DMS53 (cell line): ENCODE results near the gene MYBPHL.
"Not testable (repeated sequence)": the region's sequence is repeated elsewhere in the genome, so short reads cannot be mapped to it uniquely, and the experiment has no call there.

Source experiments
- DNase-seq: peaks from one replicate; lab custom pipeline; 2025; lab: John Stamatoyannopoulos, UW

Gene MYBPHL

DNA sequence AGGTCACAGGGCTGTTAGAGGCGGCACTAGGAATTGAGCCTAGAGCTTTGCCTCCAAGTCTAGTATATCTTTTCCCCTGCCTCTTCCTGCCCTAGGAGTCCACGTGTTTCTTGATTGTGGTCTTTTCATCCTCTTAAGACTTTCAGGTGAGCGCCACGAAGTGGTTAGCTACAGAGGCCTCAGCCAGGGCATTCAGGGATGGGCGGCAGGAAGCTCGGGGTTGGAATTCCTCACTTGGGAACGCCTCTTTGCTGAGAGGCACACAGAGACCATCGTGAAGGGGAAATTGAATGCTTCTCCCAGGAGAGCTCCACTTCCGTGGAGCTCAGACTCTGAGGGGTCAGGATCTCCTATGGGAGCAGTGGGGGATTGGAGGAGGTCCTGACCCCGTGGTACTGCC, 820 bp downstream of the MYBPHL start:
- DNase-seq = not testable (repeated sequence)

DNA sequence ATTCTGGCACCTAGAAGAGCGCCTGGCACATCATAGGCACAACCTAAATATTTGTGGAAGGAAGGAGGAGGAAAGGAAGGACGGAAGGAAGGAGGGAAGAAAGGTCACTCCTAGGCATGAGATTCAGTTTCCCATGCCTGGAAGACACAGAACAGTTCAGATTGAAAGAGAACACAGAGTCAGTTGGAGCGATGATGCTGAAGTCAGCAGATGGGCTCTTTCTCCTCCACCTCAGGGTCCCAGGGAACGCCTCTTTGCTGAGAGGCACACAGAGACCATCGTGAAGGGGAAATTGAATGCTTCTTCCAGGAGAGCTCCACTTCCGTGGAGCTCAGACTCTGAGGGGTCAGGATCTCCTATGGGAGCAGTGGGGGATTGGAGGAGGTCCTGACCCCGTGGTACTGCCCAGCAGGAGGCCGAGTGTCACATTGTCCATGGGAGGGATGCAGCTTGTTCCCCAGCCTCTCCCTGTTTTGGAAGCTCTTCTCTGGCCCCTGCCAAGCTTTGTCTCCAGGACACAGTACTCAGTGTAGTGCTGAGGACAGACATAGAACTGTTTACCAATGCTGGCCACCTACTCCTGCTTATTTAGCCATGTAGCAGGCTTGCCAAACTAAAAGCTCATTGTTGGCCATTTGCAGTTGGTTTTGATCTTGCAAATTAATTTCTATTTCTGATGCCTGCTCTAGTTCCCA, 2.4 kb downstream of the MYBPHL start:
- no peak for DNase-seq

DNA sequence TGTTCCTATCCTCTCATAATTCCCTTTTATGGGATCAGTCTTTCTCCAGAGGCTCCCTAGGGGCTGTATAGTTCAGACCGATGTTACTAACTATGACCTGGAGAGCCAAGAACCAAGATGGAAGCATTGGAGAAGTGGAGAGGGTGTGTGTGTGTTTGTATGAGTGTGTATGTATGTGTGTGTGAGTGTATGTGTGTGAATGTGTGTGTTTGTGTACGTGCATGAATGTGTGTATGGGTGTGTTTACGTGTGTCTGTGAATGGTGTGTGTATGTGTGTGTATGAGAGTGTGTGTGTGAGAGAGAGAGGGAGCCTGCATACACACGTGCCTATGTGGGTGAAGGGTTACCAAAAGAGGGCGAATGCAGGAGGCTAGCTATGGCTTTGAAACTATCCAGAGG, 4.9 kb downstream of the MYBPHL start:
- no peak for DNase-seq

DNA sequence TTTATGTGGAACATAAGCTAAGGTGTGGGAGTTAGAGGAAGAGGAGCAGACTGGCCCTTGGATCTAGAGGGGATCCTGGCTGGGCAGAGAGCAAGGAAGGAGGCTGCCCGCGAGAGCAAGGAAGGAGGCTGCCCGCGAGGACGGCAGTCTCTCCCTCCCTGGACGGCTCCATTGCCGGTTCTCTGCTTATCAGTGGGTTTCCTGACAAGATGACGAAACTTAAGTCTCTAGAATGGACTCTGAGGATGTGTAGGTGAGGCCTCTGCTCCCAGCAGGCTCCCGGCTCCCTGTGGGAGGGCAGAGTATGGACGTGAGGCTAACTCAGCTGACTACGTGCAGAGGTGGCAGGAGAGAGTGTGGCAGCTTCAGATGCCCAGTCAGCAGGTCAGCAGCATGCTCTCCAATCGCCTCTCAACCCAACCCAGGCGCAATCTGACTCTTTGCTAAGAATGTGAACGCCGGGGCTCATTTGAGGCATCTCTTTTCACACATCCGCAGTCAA, 6.1 kb downstream of the MYBPHL start:
- no peak for DNase-seq

DNA sequence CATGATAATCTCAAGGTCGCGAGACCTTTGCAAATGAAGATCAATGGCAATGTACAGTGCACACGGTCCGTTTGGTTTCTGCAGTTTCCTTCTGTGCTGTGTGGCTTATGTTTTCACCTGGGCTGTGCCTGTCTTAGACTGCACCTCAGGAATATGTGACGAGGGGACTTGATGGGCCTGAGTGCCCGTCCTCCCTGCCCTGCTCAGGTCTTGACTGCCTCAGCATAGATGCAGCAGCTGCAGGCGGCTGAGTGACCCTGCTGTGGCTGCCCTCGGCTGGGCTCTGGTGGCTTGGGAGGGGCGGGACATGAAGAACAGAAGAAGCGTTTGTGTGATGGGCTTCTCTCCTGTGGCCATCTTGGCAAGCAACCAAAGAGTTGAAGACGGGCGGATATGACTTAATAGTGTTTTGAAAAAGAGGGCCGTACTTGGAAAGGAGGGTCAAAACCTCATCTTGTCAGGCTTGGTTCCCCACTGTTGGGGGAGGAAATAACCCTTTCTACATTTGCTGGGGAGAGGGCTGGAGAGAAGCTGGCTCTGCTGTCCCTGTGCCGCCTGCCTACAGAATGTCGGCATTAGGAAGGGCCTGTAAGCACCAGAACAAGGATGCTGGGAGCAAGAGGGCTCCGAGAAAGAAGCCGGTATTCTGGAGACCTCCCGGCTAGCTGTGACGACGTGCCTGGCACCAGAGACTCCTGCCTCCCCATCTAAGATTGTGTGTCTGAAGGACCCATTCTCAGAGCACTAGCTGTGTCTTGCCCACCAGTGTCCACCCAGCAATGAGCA, 7.1 kb downstream of the MYBPHL start:
- DNase-seq = no peak

DNA sequence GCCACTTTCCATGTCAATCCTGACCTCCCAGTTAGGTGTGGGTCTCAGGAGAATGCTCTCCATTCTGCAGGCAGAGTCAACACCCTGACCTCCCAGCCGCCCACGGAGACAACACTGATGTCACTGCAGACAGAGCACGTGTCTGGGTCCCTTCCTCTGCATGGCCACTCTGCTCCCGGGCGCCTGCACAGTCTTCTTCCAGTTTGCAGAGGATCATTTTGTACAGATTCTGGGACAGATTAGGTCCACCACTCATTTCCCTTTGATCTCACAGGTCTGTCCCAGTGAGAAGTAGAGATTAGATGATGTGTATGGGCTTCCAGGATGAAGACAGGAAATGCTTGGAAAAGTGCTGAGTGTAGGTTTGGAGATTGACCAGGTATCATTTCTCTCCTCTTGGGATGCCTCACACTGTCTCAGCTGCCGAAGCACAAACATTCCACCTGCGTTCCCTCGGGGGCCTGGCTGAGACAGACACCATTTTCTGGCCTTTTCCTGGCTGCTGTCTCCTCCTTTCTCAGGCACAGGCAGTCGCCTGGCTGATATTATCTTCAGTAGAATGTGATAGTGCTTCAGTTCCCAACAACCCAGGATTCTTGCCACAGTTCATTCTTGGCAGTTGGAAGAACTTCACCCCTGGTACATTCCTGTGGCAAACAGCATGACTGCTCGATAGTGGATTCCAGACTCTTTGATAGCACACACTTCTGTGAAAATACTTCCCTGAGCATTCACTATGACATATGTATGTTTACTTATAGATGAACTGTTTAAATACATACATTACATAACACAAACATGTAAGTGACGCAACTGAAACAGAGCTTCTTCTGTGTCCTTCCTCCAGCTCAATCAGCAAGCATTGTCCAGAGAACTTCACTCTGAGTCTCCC, 7.9 kb downstream of the MYBPHL start:
- DNase-seq = peak; percentile 65

DNA sequence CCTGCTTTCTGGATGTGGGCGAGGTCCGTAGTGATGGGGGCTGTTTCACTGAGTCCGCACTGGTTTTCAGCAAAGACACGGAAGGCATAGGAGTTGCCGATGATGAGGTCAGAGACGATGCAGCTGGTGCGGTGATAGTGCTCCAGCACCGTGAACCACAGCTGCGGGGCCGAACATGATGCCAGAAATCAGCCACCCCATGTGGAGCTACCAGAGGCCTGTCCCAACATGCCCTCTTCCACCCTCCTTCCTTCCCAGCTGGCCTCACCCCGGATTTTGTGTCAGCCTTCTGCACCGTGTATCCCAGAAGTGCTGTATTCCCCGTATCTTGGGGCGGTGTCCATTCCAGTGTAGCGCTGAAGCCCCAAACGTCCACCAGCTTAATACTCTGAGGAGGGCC, 10.0 kb downstream of the MYBPHL start:
- no peak for DNase-seq

DNA sequence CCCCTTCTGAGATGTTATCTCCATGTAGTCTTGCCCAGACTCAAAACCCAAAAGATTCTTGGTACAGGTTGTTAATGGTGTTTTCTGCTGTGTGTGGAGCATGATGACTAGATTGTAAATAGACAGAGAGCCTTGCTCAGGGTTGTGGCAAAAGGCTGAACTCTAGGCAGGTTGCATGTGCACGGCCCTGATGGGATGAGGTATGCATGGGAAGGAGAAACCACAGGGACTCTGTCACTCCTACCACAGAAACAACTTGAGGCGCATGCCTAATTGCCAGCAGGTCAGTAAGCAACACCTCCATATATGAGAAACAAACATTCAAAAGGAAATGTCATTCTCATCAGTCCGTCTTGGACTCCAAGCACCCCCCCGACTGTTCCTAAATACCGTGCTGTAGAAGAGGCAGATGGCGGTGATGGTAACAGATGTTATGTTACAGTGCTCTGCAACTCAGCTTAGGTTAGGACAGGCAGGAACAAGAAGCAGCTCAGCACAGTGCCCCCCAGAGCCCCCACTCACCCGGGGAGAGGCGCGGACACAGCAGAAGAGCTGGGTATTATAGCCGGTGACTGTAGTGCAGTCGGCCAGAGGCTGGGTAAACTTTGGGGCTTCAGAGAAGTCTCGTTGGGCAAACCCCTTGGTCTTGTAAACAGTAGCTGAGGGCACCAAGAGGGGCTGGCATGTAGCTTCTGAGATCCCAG, 10.9 kb downstream of the MYBPHL start:
- DNase-seq = no peak

DNA sequence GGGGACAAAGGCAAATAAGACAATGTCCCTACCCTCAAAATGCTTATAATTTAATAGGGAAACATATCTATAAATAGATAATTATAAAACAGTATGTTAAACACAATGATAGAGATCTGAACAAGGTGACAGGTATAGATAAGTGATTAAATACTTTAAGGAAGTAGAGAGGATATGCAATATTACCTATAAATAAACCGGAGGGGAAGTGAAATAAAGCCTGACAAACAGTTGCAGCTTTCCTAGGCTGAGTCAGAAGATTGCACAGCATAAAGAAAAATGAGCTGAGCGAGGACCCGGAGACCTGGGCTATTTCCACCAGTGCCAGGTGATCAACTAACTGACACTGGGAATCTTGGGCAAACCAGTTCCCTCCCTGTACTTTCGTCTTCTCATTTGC, 12.3 kb downstream of the MYBPHL start:
- DNase-seq = no peak

DNA sequence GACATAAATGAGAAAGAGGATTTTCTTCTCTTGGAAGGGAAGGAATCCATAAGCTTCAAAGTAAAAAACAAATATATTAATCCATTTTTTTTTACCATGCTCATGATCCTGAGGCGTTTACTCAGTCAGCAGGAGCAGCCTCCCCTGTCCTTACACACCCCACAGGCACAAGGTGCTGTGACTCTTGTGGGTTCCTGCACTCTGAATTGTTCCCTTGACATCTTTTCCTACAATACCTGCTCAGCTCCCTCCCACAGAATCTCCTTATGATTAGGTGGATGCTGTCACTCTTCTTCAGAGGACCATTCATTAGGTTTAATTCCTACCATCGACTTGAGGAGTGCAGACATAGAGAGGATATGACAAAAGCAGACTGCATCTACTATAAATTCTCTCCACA, 13.8 kb downstream of the MYBPHL start:
- DNase-seq = no peak

DNA sequence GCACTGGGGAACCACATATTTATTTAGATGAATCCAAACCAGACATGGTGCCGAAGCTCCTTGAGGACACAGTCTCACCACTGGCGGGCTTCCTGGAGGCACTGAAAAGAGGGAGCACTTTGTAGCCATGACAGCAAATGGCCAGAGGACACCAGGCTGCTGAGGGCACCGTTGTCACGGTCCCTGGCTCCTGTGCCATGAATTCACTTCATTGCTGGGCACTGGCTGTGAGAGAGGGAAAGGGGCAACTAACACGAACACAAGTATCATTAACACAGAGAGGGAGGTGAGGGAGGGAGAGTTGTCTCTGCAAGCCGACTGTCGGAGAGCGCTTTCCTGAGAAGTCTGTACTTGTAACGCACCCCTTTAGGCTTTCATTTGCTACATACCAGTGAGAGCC, 14.4 kb downstream of the MYBPHL start:
- no peak for DNase-seq

DNA sequence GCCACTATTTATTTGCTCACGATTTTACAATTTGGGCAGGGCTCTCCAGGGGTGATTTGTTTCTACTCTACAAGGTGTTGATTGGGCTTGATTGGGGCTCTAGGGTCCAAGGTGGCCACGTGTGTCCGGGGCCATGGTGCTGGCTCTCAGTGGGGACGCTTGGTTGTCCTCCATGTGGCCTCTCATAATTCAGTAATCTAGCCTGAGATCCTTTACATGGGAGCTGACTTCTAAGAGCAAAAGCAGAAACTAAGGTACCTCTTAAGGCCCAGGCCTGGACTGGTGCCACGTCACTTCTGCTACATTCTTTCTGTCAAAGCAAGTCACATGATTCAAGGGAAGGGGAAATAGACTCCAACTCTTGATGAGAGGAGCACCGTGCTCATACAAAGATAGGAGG, 15.8 kb downstream of the MYBPHL start:
- DNase-seq = no peak

DNA sequence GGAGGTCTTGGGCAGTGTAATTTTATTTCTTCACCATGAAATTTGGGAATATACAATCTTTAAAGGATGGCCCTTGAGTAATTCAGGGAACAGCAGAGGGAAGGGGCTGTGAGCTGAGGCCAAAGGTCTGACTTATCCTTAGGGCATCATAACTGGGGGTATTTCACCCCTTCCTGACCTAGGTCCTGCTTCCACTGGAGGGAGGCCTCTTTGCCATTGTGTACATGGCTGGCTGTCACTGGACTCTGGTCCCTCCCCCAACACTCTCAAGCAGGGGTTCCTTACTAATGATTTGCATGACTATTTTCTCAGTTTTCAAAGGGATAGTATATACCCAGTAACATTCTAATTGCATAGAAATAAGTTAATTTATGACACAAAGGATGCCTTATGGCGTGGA, 16.7 kb downstream of the MYBPHL start:
- DNase-seq = no peak

DNA sequence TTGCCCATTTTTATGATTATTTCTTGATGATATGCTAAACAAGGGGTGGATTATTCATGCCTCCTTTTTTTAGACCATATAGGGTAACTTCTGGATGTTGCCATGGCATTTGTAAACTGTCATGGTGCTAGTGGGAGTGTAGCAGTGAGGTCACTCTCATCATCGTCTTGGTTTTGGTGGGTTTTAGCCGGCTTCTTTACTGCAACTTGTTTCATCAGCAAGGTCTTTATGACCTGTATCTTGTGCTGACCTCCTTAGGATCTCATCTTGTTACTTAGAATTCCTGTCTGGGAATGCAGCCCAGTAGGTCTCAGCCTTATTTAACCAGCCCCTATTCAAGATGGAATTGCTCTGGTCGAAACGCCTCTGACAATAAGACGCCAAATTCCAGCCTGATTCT, 20.0 kb downstream of the MYBPHL start:
- not testable (repeated sequence) for DNase-seq

DNA sequence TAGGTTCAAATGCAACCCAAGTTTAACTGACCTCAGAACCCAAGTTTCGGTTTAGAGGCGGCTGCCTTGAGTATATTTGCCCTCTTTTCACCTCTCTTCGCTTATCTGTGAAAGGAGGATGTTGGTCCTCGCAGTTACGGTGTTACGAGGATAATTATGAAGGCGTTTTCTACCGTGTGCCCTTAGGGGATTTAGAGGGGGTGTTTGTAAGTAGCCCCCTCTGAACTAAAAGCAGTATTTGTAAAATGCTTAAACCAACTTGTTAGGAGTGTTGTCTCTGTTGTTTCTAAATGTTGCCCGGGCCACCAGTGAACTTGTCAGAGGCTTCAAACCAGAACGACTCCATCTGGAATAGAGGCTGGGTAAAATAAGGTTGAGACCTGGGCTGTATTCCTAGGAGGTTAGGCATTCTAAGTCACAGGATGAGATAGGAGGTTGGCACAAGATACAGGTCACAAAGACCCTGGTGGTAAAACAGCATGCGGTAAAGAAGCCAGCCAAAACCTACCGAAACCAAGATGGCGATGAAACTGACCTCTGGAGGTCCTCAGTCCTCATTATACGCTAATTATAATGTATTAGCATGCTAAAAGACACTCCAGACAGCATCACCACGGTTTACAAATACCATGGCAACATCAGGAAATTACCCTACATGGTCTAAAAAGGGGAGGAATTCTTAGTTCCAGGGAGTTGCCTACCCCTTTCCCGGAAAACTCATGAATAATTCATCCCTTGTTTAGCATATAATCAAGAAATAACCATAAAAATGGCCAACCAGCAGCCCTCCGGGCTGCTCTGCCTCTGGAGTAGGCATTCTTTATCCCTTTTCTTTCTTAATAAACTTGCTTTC, 22.8 kb downstream of the MYBPHL start:
- peak; percentile 72 for DNase-seq

DNA sequence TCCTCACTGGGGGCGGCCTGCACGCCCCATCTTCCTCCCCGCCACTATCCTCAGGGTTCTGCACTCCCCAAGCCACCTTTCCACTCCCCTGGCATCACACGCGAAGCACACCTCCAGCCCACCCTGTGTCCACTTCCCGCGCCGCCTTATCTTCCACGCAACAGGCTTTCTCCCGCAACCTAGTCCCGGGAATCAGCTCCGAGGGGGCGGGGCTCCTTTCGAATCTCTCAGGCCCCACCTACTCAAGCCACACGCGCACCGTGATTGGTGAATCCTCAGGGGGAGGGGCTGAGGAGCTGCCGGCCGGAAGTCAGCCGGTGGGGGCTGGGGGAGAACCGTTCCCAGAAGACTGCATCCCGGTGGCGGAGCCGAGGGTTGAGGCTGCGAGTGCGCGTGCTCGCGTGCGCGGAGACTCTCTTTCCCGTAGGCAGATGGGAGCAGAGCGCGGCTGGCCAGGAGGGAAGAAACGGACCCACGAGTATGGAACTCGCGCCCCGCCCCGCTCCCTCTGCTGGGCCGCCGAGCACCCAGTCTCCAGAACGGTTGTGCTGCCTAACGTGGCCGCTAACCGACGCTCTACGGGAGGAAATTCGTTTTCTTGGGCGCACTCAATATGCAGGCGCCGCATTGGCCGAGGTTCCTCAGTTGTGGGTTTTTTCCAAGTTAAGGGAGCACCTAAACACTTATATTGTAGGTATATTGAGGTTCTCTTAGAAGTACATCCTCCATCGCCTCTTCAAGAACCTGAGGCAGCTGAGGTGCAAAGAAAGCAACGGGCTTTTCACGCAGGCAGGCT, 23.7 kb downstream of the MYBPHL start, which contains the start of gene PSRC1:
Gene PSRC1, minus strand, starts transcription at position 194 of the 796 bp plus-strand sequence.
- DNase-seq = peak; percentile 99

DNA sequence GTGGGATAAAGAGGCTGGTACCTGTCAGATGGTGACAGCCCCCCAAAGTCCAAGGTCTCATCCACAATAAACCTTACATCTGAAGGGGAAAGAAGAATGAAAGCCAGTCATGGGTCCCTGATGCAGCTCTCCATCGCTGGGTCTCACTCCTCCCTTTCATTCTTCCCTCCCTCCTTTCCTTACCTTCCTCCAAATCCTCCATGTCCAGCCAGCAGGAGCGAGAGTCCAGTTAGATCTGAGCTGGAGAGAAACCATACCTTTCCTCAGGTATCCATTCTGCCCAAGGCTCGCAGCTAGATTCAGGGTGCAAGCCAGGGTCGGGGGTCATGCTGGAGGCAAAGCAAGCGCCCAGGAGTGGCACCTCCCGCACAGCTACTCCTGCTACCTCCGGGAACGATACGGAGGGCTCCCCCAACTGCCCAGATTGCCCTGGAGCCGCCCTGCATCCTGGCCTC, 24.3 kb downstream of the MYBPHL start:
- no peak for DNase-seq

DNA sequence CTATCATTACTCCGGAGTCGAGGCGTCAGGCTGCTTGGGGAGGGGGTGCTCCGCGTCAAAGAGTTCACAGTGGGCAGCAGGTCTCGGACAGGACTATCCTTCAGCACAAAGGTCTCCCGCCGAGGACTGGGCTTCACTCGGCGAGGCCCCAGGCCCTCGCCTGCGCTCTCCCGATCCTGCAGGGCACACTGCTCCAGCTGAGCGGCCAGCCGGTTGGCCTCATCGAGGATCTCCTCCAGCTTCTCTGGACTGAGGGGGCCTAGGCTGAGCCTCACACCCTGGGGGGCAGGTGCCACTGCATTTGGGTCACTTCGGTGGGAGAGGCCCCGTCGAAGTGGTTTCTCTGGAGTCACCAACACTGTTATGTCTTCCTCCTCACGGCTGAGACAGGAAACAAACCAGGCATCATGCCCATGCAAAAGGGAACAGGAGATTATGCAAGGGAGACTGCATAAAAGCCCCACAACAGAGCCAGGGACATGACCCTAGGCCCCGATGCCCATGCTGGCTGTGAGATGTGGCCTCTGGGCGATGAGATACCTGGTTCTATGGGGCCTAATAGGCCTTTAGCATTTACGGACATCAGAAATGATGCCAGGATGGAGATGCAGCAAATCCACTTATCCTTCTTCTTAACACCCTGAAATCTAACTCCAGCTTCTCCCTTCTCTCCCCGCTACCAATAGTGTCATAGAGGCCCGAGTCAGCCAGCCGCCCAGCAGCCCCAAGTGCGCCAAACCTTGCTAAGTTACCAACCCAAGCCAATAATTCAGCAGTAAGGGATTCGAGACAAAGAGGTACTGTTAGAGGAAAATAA, 24.9 kb downstream of the MYBPHL start:
- DNase-seq = no peak

DNA sequence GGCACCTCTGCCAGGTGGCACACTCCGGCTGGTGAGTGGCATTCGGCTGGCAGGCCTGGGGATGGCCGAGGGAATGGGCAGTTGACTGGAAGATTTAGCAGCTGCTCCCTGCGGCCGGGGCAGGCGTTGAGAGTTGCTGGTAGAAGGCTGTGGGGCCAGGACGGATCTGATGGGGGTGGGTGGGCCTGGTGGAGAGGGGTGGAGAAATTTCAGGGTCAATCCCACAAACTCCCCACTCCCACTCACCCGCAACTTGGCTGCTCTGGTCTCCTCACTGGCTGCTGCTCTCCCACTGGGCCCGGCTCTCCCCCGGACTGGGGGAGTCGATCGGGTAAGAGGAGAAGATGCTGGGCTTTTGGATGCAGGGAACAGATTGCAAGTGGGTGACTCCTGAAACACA, 25.9 kb downstream of the MYBPHL start:
- no peak for DNase-seq
